H1 (cell line): Measurements from ENCODE around the gene MFAP3L.

Experiments
- CHD2 ChIP-seq: IDR thresholded peaks from 2 replicates; pipeline ENCODE4 v1.6.1; 2012; ENCODE audit warnings: low read length, improper control_type of control experiment
- CTCF ChIP-seq, 3 experiments: IDR thresholded peaks; 1 replicate in 2 of 3; 2 replicates in 1 of 3; pipeline versions ENCODE4 v1.5.1 to v1.6.1; 2011; ENCODE audit warnings: low read length in 3 of 3, mild to moderate bottlenecking in 3 of 3, inconsistent platforms in 2 of 3, low read depth in 1 of 3, moderate library complexity in 1 of 3; ENCODE audit not compliant: insufficient read depth in 1 of 3; ENCODE audit errors: control extremely low read depth in 1 of 3
- EP300 ChIP-seq, 2 experiments: IDR thresholded peaks; 1 replicate in 1 of 2; 2 replicates in 1 of 2; pipeline ENCODE4 v1.6.1; 2011 to 2012; ENCODE audit warnings: low read depth in 2 of 2, low read length in 2 of 2, mild to moderate bottlenecking in 2 of 2, borderline replicate concordance in 1 of 2, inconsistent platforms in 1 of 2, moderate library complexity in 1 of 2
- EZH2 ChIP-seq: fragments of 200-600 bp; sonication (generic); IDR thresholded peaks from 2 replicates; pipeline ENCODE4 v1.7.1; 2012; ENCODE audit warnings: low read depth, mild to moderate bottlenecking, moderate library complexity, low read length, inconsistent platforms; ENCODE audit not compliant: severe bottlenecking
- GTF2F1 ChIP-seq: IDR thresholded peaks from 2 replicates; pipeline ENCODE4 v1.6.1; 2012; ENCODE audit warnings: low read depth, low read length, improper control_type of control experiment, borderline replicate concordance
- HDAC6 ChIP-seq: IDR thresholded peaks from one replicate; pipeline ENCODE4 v1.7.1; 2012; ENCODE audit warnings: low read depth, mild to moderate bottlenecking, inconsistent platforms, low read length, moderate library complexity
- JUND ChIP-seq: IDR thresholded peaks from 2 replicates; pipeline ENCODE4 v1.6.1; 2011; ENCODE audit warnings: mild to moderate bottlenecking, improper control_type of control experiment, low read length
- MAFK ChIP-seq: IDR thresholded peaks from 2 replicates; pipeline ENCODE4 v1.6.1; 2012; ENCODE audit warnings: low read depth, mild to moderate bottlenecking, improper control_type of control experiment, low read length
- MAX ChIP-seq: IDR thresholded peaks from 2 replicates; pipeline ENCODE4 v1.6.1; 2012; ENCODE audit warnings: inconsistent platforms
- RAD21 ChIP-seq, 2 experiments: IDR thresholded peaks in 1 of 2; conservative IDR thresholded peaks in 1 of 2; 2 replicates each; pipeline ENCODE4 v1.6.1; 2011; ENCODE audit warnings: low read depth in 2 of 2, low read length in 2 of 2, improper control_type of control experiment in 1 of 2, inconsistent platforms in 1 of 2, mild to moderate bottlenecking in 1 of 2, moderate library complexity in 1 of 2
- TBP ChIP-seq: IDR thresholded peaks from 2 replicates; pipeline ENCODE4 v1.6.1; 2011; ENCODE audit warnings: low read depth, low read length, improper control_type of control experiment
- TCF12 ChIP-seq: IDR thresholded peaks from 2 replicates; pipeline ENCODE4 v1.6.1; 2011; ENCODE audit warnings: low read depth, mild to moderate bottlenecking, low read length

- TF ChIP-seq EP300 (IDR thresholded peaks at IDR 0.05; ENCODE audit: borderline replicate concordance in 1 of 2, low read depth in 2 of 2, low read length in 2 of 2) (no peak), RAD21 (IDR thresholded peaks at IDR 0.05 in 1 of 2, conservative IDR thresholded peaks at IDR 0.05 in 1 of 2; ENCODE audit: low read depth in 2 of 2, low read length in 2 of 2) (no peak), CTCF (IDR thresholded peaks at IDR 0.05; ENCODE audit: control extremely low read depth in 1 of 3, insufficient read depth in 1 of 3, low read depth in 1 of 3, low read length in 3 of 3) (no peak), TBP (no peak), JUND (no peak), MAX (no peak), GTF2F1 (no peak), MAFK (no peak), HDAC6 (no peak), TCF12 (no peak), EZH2 (no peak), CHD2 (no peak)
These were observed 12.6 kb upstream of the MFAP3L start for GRCh38 chr4:170038769-170039168.
